Thyroid gland (tissue), 4 donors: Measurements from ENCODE around the gene IL21R. TPM values are rescaled to one million over a fixed set of nuclear protein-coding genes. Genes with fewer than 3 reads are reported as not detected.

Experiments used
- DNase-seq, 2 donors: peaks; one replicate each; pipeline ENCODE4 v3.0.0-alpha.2; 2019
- H3K27ac ChIP-seq, 3 donors: fragments of 200-600 bp; sonication (generic); 1 replicate in 2 of 3; 2 replicates in 1 of 3; pipeline ENCODE4 v1.5.1; 2016 to 2019; ENCODE audit warnings: mild to moderate bottlenecking in 1 of 3, moderate library complexity in 1 of 3
- H3K27me3 ChIP-seq: fragments of 200-600 bp; sonication (generic); one replicate; pipeline ENCODE4 v1.5.1; 2019
- H3K36me3 ChIP-seq, 2 donors: fragments of 200-600 bp; sonication (generic); one replicate each; pipeline ENCODE4 v1.5.1; 2016 to 2019
- H3K4me1 ChIP-seq, 2 donors: fragments of 200-600 bp; sonication (generic); one replicate each; pipeline ENCODE4 v1.5.1; 2017 to 2019
- H3K4me3 ChIP-seq, 3 donors: fragments of 200-600 bp; sonication (generic); replicated peaks in 1 of 3; 1 replicate in 2 of 3; 2 replicates in 1 of 3; pipeline ENCODE4 v1.5.1; 2016; ENCODE audit warnings: mild to moderate bottlenecking in 1 of 3
- H3K9me3 ChIP-seq: fragments of 200-600 bp; sonication (generic); one replicate; pipeline ENCODE4 v1.5.1; 2017
- POLR2A ChIP-seq, 2 donors: fragments of 450-650 bp; IDR thresholded peaks; one replicate each; pipeline ENCODE4 v1.6.1; 2017; ENCODE audit warnings: antibody characterized with exemption in 2 of 2, mild to moderate bottlenecking in 2 of 2, moderate library complexity in 1 of 2
- WGBS, 2 donors: methylation state at CpG; one replicate each; pipeline ENCODE4 v1.1.5; 2017; 5-methylcytosine and 5-hydroxymethylcytosine counted together
- intact Hi-C: fragments of 100-400 bp; cut with DNase I; formaldehyde crosslinking; loops from one replicate; pipeline ENCODE4 v1.15.1; 2023
- total RNA-seq, 4 donors: library from RNA; depleted of rRNA; stranded (reverse); fragments of >200 nt; gene quantifications; one replicate each; pipeline ENCODE4 v1.2.3, GENCODE V29; 2016
- TF ChIP-seq, protein P1 (sequence below), 6 experiments: fragments of 200-600 bp in 3 of 6; fragments of 450-650 bp in 3 of 6; sonication (generic) in 3 of 6; IDR thresholded peaks; one replicate each; pipeline ENCODE4 v1.5.1; 2016 to 2019; ENCODE audit warnings: antibody characterized with exemption in 6 of 6, mild to moderate bottlenecking in 2 of 6, inconsistent platforms in 1 of 6, moderate library complexity in 1 of 6

Gene IL21R
- total RNA-seq, 4 donors from 2014 or later = 0.11 to 0.88 (median 0.32) TPM

DNA sequence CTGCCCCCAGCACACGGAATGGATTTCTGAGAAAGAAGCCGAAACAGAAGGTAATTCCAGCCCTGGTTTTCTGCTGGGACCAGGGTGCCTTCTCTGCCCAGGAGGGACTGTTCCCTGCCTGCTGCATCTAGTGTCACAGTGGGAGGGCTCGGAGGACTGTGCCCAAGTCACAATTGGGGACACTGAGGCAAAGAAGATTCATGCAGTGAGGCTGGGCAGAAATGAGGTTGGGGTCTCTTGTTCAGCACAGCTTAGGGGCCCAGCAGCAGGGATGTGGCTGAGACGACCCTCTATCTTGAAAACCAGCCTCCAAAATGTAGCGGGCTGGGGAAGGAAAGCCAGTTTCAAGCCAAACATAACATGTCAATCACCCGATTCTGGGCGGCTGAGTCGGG is 592 bp downstream of the IL21R start:
- no peaks in the 10 kb centered on the region for H3K9me3 ChIP-seq
- no peak overlapping the region for H3K27ac ChIP-seq
- no peak overlapping the region for H3K4me3 ChIP-seq
- TF ChIP-seq, protein P1, sequence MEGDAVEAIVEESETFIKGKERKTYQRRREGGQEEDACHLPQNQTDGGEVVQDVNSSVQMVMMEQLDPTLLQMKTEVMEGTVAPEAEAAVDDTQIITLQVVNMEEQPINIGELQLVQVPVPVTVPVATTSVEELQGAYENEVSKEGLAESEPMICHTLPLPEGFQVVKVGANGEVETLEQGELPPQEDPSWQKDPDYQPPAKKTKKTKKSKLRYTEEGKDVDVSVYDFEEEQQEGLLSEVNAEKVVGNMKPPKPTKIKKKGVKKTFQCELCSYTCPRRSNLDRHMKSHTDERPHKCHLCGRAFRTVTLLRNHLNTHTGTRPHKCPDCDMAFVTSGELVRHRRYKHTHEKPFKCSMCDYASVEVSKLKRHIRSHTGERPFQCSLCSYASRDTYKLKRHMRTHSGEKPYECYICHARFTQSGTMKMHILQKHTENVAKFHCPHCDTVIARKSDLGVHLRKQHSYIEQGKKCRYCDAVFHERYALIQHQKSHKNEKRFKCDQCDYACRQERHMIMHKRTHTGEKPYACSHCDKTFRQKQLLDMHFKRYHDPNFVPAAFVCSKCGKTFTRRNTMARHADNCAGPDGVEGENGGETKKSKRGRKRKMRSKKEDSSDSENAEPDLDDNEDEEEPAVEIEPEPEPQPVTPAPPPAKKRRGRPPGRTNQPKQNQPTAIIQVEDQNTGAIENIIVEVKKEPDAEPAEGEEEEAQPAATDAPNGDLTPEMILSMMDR (IDR thresholded peaks at IDR 0.05) = no peak
- TF ChIP-seq POLR2A (IDR thresholded peaks at IDR 0.05) = no peak
- WGBS, 2 donors = 74 to 77% methylated on average over 8 of the region's 8 CpGs
- no peaks in the 10 kb centered on the region for H3K36me3 ChIP-seq
- no peak for DNase-seq
- H3K4me1 ChIP-seq = peaks cover 0 to 16% of the 10 kb centered on the region in 2 donors
- intact Hi-C loops = no loop called here
- no peaks in the 10 kb centered on the region for H3K27me3 ChIP-seq

DNA sequence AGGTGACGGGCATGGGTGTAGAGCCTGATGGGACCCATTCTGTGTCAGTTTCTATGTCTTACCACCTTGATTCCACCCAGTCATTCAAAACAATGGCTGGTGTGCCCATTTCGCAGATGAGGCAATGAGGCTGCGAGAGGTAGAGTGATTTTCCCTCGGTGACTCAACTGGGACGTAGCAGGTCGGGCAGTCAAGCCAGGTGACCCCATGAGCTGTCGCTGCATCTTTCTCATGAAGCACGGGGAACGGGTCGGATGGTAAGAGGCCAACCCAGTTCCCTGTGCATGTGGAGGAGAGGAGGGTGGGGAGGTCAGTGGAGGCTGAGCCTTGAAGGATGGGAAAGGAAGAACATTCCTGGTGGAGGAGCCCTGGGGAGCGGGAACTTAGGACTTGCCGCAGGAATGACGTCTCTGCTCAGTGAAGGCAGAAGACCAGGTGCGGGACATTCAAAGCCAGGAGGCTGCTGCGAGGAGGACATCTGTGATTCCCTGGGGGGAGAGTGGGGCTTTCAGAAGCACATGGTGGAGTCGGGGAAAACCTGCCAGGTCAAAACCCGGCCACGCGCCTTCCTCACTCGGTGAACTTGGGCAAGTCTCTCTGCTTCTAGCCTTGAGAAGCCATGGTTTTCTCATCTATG is 1.1 kb downstream of the IL21R start:
- Histone ChIP-seq H3K27ac (no peak overlapping the region), H3K4me1 (peaks cover 0 to 16% of the 10 kb centered on the region in 2 donors), H3K4me3 (no peak overlapping the region), H3K27me3 (no peaks in the 10 kb centered on the region), H3K36me3 (no peaks in the 10 kb centered on the region), H3K9me3 (no peaks in the 10 kb centered on the region)
- 84 to 90% methylated on average over 20 of the region's 20 CpGs for WGBS, 2 donors
- intact Hi-C loops = no loop called here
- DNase-seq = no peak
- TF ChIP-seq, protein P1 (IDR thresholded peaks at IDR 0.05) = no peak
- no peak for TF ChIP-seq POLR2A (IDR thresholded peaks at IDR 0.05)

DNA sequence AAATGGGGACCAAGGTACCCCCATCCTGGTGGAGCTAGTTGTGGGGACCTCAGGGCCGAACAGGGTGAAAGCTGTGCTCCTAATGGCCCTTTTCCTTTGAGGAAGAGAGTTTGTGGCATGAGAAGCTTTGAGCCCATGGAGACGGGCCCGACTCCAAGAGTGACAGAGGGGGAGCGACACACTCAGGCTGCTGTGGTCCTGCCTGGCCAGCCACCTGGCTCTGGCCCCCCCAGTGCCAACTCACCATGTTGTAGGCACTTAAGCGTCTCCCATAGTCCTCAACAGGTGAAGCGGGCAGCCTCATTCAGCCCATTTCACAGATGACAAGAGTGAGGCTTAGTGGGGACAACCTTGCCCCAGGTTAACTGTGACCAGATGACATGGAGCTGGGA is 1.6 kb downstream of the IL21R start:
- Histone ChIP-seq H3K4me1 (peaks cover 0 to 16% of the 10 kb centered on the region in 2 donors), H3K9me3 (no peaks in the 10 kb centered on the region), H3K27me3 (no peaks in the 10 kb centered on the region), H3K4me3 (no peak overlapping the region), H3K27ac (no peak overlapping the region), H3K36me3 (no peaks in the 10 kb centered on the region)
- no peak for DNase-seq
- WGBS, 2 donors = 70 to 91% methylated on average over 5 to 6 of the region's 6 CpGs
- TF ChIP-seq, protein P1 (IDR thresholded peaks at IDR 0.05) = no peak
- no peak for TF ChIP-seq POLR2A (IDR thresholded peaks at IDR 0.05)
- intact Hi-C loops = no loop called here

DNA sequence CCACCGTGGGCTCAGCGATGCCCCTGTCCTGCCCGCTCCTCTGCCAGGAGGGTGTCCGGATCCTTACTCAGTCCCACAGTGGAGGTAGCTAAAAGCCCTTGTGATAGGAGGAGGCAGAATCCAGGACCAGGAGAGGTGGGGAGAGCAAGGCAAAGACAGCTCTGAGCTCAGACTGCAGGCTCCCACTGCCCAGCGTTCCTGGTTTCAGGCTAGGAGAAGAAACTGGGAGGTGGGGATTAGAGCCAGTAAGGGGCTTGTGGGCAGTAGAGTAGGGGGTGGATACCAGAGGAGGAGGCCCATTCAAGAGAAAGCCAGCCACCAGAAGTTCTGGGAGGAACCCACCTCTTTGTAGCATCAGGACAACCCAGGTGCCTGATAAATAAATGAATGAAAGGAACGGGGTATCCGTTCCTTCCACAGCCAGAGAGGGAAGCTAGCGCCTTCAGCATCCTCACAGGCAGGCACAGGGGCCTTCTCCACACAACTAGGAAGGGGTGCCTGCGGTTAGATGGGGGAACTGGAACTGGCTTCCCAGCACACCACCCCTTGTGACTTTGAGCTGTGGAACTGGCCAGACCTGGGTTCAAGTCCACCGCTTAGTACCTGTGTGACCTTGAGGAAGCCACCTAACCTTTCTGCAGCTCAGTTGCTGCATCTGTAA is 2.3 kb downstream of the IL21R start:
- H3K27ac ChIP-seq = no peak overlapping the region
- H3K4me3 ChIP-seq = no peak overlapping the region
- intact Hi-C loops = no loop called here
- H3K4me1 ChIP-seq = peaks cover 0 to 16% of the 10 kb centered on the region in 2 donors
- no peaks in the 10 kb centered on the region for H3K9me3 ChIP-seq
- DNase-seq = no peak
- TF ChIP-seq POLR2A (IDR thresholded peaks at IDR 0.05) = no peak
- TF ChIP-seq, protein P1 (IDR thresholded peaks at IDR 0.05) = no peak
- 86 to 89% methylated on average over 10 of the region's 10 CpGs for WGBS, 2 donors
- no peaks in the 10 kb centered on the region for H3K36me3 ChIP-seq
- no peaks in the 10 kb centered on the region for H3K27me3 ChIP-seq
